Colon (tissue), 2 donors: Measurements from ENCODE around the gene GDF7.

Experiments used
- FAIRE-seq: peaks from 2 replicates; lab custom pipeline; 2012; peaks lifted over from hg19 to GRCh38; lab: Jason Lieb, UNC
- donor health status: control.
- donor health status: control.

Gene GDF7

GRCh38 chr2:20674309-20674965 is 7.5 kb downstream of the GDF7 start:
- FAIRE-seq, result no peak

- no peak for FAIRE-seq
Observed at GRCh38 chr2:20674974-20675679, 8.2 kb downstream of the GDF7 start.

GRCh38 chr2:20675701-20676352 is 8.9 kb downstream of the GDF7 start:
- no peak for FAIRE-seq

- no peak for FAIRE-seq
Observed at GRCh38 chr2:20676353-20677215, 9.6 kb downstream of the GDF7 start.

- FAIRE-seq, result no peak
Observed at GRCh38 chr2:20677301-20678085, 10.5 kb downstream of the GDF7 start.

- no peak for FAIRE-seq
Observed at GRCh38 chr2:20678086-20678395, 11.1 kb downstream of the GDF7 start.

GRCh38 chr2:20678780-20679179 is 11.8 kb downstream of the GDF7 start:
- FAIRE-seq, result no peak

GRCh38 chr2:20680744-20681375 is 13.9 kb downstream of the GDF7 start:
- no peak for FAIRE-seq

- no peak for FAIRE-seq
Observed at GRCh38 chr2:20682167-20682920, 15.4 kb downstream of the GDF7 start.

- FAIRE-seq, result no peak
Observed at GRCh38 chr2:20684581-20685063, 17.7 kb downstream of the GDF7 start.

- FAIRE-seq, result no peak
Observed at GRCh38 chr2:20687260-20687832, 20.4 kb downstream of the GDF7 start.

- FAIRE-seq, result no peak
Observed at GRCh38 chr2:20689428-20690264, 22.7 kb downstream of the GDF7 start.

- FAIRE-seq, result no peak
Observed at GRCh38 chr2:20691076-20691734, 24.3 kb downstream of the GDF7 start.

- no peak for FAIRE-seq
Observed at GRCh38 chr2:20692081-20692480, 25.1 kb downstream of the GDF7 start.

- no peak for FAIRE-seq
Observed at GRCh38 chr2:20693317-20693716, 26.4 kb downstream of the GDF7 start.

- no peak for FAIRE-seq
Observed at GRCh38 chr2:20696366-20696765, 29.4 kb downstream of the GDF7 start.

GRCh38 chr2:20697322-20697934 is 30.5 kb downstream of the GDF7 start:
- FAIRE-seq, result no peak
